Measurements from ENCODE around the gene AXIN2. TPM values are rescaled to one million over a fixed set of nuclear protein-coding genes. Genes with fewer than 3 reads are reported as not detected.

AXIN2 gene
- total RNA-seq, 1 donor from 2014 or later: under 0.01 TPM

DNA sequence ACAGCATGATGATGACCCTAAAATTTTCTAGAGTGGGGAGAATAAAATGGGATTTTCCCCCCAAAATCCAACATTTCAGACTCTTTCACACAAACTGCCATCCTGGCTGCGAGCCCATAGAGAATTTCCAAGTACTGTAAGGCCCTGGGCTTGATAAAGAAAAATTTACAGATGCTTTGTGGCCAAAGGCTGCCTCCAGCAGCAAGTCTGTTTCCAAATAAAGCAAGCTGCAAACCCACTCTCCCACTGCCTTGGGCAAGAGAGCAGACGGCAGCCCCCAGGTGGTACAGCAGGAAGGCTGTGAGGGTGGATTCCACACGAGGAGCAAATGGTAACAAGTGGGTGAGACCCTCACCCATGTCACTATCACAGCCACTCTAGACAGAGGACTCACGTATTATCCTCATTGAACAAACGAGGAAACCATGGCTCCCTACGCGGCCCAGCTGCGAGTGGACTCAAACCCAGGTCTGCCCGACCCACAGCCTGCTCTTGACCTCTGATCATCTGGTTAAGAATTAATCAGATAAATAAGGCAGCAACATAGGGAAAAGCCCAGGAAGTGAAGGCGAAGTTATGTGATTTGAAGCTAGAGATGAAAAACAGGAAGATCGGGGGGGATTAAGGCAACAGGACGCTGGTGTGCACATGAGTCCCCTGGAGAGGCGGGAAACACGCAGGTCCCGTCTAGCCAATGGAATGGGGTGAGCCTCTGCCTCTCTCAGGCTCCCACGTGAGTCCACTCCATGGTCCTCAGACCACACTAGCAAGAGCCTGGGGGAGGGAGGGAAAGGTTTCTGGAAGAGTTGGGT, 37.4 kb downstream of the AXIN2 start:
- no peak for FAIRE-seq

GRCh38 chr17:65523411-65523810, 38.0 kb downstream of the AXIN2 start:
- H3K36me3 ChIP-seq (ENCODE audit: control insufficient read depth, insufficient read depth, low read length): no peaks in the 10 kb centered on the region
- no peaks in the 10 kb centered on the region for H3K27me3 ChIP-seq (ENCODE audit: control insufficient read depth, insufficient read depth, low read length)
- TF ChIP-seq CTCF (IDR thresholded peaks at IDR 0.05; ENCODE audit: insufficient read depth, low read length, severe bottlenecking): no peak
- FAIRE-seq (no peak), DNase-seq (ENCODE audit: low read depth) (no peak)
- no peak overlapping the region for H3K4me3 ChIP-seq (ENCODE audit: low read depth, low read length)

More for the DNA sequence above, 37.4 kb downstream of the AXIN2 start:
- Histone ChIP-seq H3K27me3 (ENCODE audit: control insufficient read depth, insufficient read depth, low read length) (no peaks in the 10 kb centered on the region), H3K4me3 (ENCODE audit: low read depth, low read length) (no peak overlapping the region), H3K36me3 (ENCODE audit: control insufficient read depth, insufficient read depth, low read length) (no peaks in the 10 kb centered on the region)
- DNase-seq (ENCODE audit: low read depth): no peak
- no peak for TF ChIP-seq CTCF (IDR thresholded peaks at IDR 0.05; ENCODE audit: insufficient read depth, low read length, severe bottlenecking)

- no peak for DNase-seq (ENCODE audit: low read depth)
- H3K4me3 ChIP-seq (ENCODE audit: low read depth, low read length): no peak overlapping the region
Observed at GRCh38 chr17:65522751-65523404, 38.6 kb downstream of the AXIN2 start.

DNA sequence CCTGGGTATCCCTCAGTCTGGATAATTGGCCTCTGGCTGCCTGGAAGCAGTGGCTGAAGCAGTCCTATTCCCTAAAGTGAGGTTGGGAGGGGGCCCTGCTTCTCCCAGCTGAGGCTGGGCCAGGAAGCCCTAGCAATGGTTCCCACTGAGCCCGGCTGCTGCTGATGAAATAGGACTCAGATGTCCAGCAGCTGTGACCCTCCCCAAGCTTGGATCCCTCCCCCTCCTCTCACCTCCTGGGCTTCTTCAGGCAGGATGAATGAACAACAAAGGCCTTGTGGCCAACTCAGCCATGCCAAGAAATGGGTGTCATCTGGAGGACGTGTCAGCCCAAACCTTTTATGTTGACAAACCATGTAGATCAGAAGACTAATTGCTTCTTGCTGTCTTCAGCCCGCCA, 42.0 kb downstream of the AXIN2 start:
- no peaks in the 10 kb centered on the region for H3K27me3 ChIP-seq (ENCODE audit: control insufficient read depth, insufficient read depth, low read length)
- H3K4me3 ChIP-seq (ENCODE audit: low read depth, low read length): no peak overlapping the region
- TF ChIP-seq CTCF (IDR thresholded peaks at IDR 0.05; ENCODE audit: insufficient read depth, low read length, severe bottlenecking): no peak
- no peak for FAIRE-seq
- H3K36me3 ChIP-seq (ENCODE audit: control insufficient read depth, insufficient read depth, low read length): no peaks in the 10 kb centered on the region
- no peak for DNase-seq (ENCODE audit: low read depth)

More at GRCh38 chr17:65522751-65523404, 38.6 kb downstream of the AXIN2 start:
- H3K36me3 ChIP-seq (ENCODE audit: control insufficient read depth, insufficient read depth, low read length): no peaks in the 10 kb centered on the region
- no peak for FAIRE-seq
- no peak for TF ChIP-seq CTCF (IDR thresholded peaks at IDR 0.05; ENCODE audit: insufficient read depth, low read length, severe bottlenecking)
- H3K27me3 ChIP-seq (ENCODE audit: control insufficient read depth, insufficient read depth, low read length): no peaks in the 10 kb centered on the region

GRCh38 chr17:65518256-65518655, 43.2 kb downstream of the AXIN2 start:
- no peak for DNase-seq (ENCODE audit: low read depth)
- H3K27me3 ChIP-seq (ENCODE audit: control insufficient read depth, insufficient read depth, low read length): no peaks in the 10 kb centered on the region
- no peak for FAIRE-seq
- TF ChIP-seq CTCF (IDR thresholded peaks at IDR 0.05; ENCODE audit: insufficient read depth, low read length, severe bottlenecking): no peak
- no peak overlapping the region for H3K4me3 ChIP-seq (ENCODE audit: low read depth, low read length)
- H3K36me3 ChIP-seq (ENCODE audit: control insufficient read depth, insufficient read depth, low read length): no peaks in the 10 kb centered on the region
